ENCODE measurements around the gene WDR1. TPM values are rescaled to one million over a fixed set of nuclear protein-coding genes. Genes with fewer than 3 reads are reported as not detected.

WDR1 gene
- total RNA-seq, 4 donors from 2014 or later: 57.3 to 84.2 (median 72.7) TPM

GRCh38 chr4:10158333-10158942 is 41.8 kb upstream of the WDR1 start:
- intact Hi-C loops (cut with DNase I; ENCODE audit: low total_unique reads) (no loop called here), in situ Hi-C loops (cut with MboI; ENCODE audit: low sequenced_read_pairs in 4 of 4) (loop anchor here in 3 of 4 donors (5.0 to 25.0 kb wide), 3 partner anchors 244 to 386 kb away; no protein-coding TSS in a partner anchor)
- no peaks in the 10 kb centered on the region for H3K27me3 ChIP-seq
- ATAC-seq (no peak), DNase-seq (no peak)
- H3K27ac ChIP-seq: no peak overlapping the region
- no peak overlapping the region for H3K4me3 ChIP-seq
- no peaks in the 10 kb centered on the region for H3K9me3 ChIP-seq
- no peak for TF ChIP-seq POLR2A (IDR thresholded peaks at IDR 0.05)
- TF ChIP-seq, protein P1, sequence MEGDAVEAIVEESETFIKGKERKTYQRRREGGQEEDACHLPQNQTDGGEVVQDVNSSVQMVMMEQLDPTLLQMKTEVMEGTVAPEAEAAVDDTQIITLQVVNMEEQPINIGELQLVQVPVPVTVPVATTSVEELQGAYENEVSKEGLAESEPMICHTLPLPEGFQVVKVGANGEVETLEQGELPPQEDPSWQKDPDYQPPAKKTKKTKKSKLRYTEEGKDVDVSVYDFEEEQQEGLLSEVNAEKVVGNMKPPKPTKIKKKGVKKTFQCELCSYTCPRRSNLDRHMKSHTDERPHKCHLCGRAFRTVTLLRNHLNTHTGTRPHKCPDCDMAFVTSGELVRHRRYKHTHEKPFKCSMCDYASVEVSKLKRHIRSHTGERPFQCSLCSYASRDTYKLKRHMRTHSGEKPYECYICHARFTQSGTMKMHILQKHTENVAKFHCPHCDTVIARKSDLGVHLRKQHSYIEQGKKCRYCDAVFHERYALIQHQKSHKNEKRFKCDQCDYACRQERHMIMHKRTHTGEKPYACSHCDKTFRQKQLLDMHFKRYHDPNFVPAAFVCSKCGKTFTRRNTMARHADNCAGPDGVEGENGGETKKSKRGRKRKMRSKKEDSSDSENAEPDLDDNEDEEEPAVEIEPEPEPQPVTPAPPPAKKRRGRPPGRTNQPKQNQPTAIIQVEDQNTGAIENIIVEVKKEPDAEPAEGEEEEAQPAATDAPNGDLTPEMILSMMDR (IDR thresholded peaks at IDR 0.05 in 4 of 5, conservative IDR thresholded peaks at IDR 0.05 in 1 of 5): no peak
- H3K36me3 ChIP-seq: no peaks in the 10 kb centered on the region
- H3K4me1 ChIP-seq: peaks cover 0 to under 1% of the 10 kb centered on the region in 2 donors

- DNase-seq (peak in 1 of 2 donors; percentile 29), ATAC-seq (peak; percentile 66 to 76)
- H3K36me3 ChIP-seq: no peaks in the 10 kb centered on the region
- no peak overlapping the region for H3K4me3 ChIP-seq
- H3K9me3 ChIP-seq: no peaks in the 10 kb centered on the region
- H3K27ac ChIP-seq: no peak overlapping the region
- in situ Hi-C loops (cut with MboI; ENCODE audit: low sequenced_read_pairs in 4 of 4): loop anchor here in 3 of 4 donors (5.0 to 25.0 kb wide), 3 partner anchors 245 to 387 kb away; no protein-coding TSS in a partner anchor
- intact Hi-C loops (cut with DNase I; ENCODE audit: low total_unique reads): loop anchor here (1.0 kb wide), 1 partner anchor 247 kb away; no protein-coding TSS in a partner anchor
- no peak for TF ChIP-seq POLR2A (IDR thresholded peaks at IDR 0.05)
- TF ChIP-seq, protein P1 (IDR thresholded peaks at IDR 0.05 in 4 of 5, conservative IDR thresholded peaks at IDR 0.05 in 1 of 5): peak; percentile 64 to 80 (median 73)
- H3K4me1 ChIP-seq: no peaks in the 10 kb centered on the region
- no peaks in the 10 kb centered on the region for H3K27me3 ChIP-seq
These were observed 41.1 kb upstream of the WDR1 start for GRCh38 chr4:10157478-10158332.

DNA sequence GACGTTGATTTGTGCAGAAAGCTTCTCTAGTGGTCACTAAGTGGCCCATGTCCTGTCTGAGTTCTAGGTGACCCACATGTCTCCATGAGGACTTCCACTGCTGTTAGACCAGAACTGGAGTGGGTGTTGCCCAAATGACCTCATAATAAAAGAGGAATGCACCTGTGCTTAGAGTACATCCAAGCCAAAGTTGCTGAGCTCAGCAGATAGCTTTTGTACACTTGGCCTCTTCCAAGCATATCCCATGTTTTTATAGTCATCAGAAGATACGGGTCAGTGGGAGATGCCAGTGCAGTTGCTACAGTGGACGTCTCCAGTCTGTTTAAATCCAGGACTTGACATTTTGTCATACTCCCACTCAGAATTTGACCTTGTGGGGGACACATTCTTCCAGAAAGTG is 37.6 kb upstream of the WDR1 start:
- Histone ChIP-seq H3K27ac (no peak overlapping the region), H3K9me3 (no peaks in the 10 kb centered on the region), H3K36me3 (no peaks in the 10 kb centered on the region), H3K4me3 (no peak overlapping the region), H3K27me3 (no peaks in the 10 kb centered on the region), H3K4me1 (no peaks in the 10 kb centered on the region)
- intact Hi-C loops (cut with DNase I; ENCODE audit: low total_unique reads) (no loop called here), in situ Hi-C loops (cut with MboI; ENCODE audit: low sequenced_read_pairs in 4 of 4) (loop anchor here in 2 of 4 donors (10.0 to 25.0 kb wide), 2 partner anchors 258 to 391 kb away; no protein-coding TSS in a partner anchor)
- ATAC-seq: no peak
- no peak for DNase-seq
- TF ChIP-seq, protein P1 (IDR thresholded peaks at IDR 0.05 in 4 of 5, conservative IDR thresholded peaks at IDR 0.05 in 1 of 5): no peak
- TF ChIP-seq POLR2A (IDR thresholded peaks at IDR 0.05): no peak

GRCh38 chr4:10153161-10153560 is 36.6 kb upstream of the WDR1 start:
- no peaks in the 10 kb centered on the region for H3K27me3 ChIP-seq
- in situ Hi-C loops (cut with MboI; ENCODE audit: low sequenced_read_pairs in 4 of 4): loop anchor here in 2 of 4 donors (10.0 to 25.0 kb wide), 2 partner anchors 259 to 392 kb away; no protein-coding TSS in a partner anchor
- H3K4me3 ChIP-seq: no peak overlapping the region
- ATAC-seq (no peak), DNase-seq (no peak)
- no peaks in the 10 kb centered on the region for H3K4me1 ChIP-seq
- no peaks in the 10 kb centered on the region for H3K9me3 ChIP-seq
- intact Hi-C loops (cut with DNase I; ENCODE audit: low total_unique reads): no loop called here
- H3K36me3 ChIP-seq: no peaks in the 10 kb centered on the region
- no peak overlapping the region for H3K27ac ChIP-seq
- TF ChIP-seq POLR2A (IDR thresholded peaks at IDR 0.05): no peak
- TF ChIP-seq, protein P1 (IDR thresholded peaks at IDR 0.05 in 4 of 5, conservative IDR thresholded peaks at IDR 0.05 in 1 of 5): no peak
